ENCODE measurements around the gene PDE3A. TPM values are rescaled to one million over a fixed set of nuclear protein-coding genes. Genes with fewer than 3 reads are reported as not detected.
"Not testable (repeated sequence)": the region's sequence is repeated elsewhere in the genome, so short reads cannot be mapped to it uniquely, and the experiment has no call there.

The PDE3A gene
- total and polyA plus RNA-seq, 7 donors = 6.6 to 90.0 (median 56.8) TPM

DNA sequence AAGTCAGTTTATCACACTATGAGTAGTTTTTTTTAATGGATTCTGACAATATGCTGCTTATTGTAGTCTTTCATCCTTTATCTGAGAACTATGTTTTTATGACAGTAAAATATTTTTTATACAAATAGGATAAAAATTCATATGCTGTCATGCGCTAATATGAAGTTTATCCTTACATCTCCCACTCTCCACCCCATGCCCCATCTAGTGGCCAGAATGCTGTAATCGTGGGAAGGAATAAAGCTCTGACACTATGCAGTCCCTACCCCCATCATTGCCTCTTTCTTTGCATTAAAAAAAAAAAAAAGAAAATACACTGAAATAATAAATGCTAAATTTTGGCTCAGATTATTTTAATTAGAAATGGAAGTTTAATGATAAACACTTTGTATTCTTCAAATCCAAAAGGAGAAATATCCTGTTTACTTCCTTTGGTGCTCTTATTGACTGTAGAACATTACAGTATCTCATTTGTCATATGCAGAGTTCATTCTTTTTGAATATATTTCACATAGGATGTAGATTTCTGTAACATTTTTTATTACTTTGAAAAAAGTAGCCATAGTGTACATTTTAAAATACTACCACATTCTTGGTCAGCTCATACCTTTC lies 180.9 kb downstream of the PDE3A start:
- no peaks in the 10 kb centered on the region for H3K36me3 ChIP-seq
- DNase-seq = peak; percentile 64
- TF ChIP-seq POLR2A (IDR thresholded peaks at IDR 0.05) (no peak), POLR2AphosphoS5 (IDR thresholded peaks at IDR 0.05) (no peak)
- TF ChIP-seq, protein P1, sequence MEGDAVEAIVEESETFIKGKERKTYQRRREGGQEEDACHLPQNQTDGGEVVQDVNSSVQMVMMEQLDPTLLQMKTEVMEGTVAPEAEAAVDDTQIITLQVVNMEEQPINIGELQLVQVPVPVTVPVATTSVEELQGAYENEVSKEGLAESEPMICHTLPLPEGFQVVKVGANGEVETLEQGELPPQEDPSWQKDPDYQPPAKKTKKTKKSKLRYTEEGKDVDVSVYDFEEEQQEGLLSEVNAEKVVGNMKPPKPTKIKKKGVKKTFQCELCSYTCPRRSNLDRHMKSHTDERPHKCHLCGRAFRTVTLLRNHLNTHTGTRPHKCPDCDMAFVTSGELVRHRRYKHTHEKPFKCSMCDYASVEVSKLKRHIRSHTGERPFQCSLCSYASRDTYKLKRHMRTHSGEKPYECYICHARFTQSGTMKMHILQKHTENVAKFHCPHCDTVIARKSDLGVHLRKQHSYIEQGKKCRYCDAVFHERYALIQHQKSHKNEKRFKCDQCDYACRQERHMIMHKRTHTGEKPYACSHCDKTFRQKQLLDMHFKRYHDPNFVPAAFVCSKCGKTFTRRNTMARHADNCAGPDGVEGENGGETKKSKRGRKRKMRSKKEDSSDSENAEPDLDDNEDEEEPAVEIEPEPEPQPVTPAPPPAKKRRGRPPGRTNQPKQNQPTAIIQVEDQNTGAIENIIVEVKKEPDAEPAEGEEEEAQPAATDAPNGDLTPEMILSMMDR (IDR thresholded peaks at IDR 0.05) = peak; percentile 21 to 54 (median 48)
- peaks cover 0 to 40% (median 26%) of the 10 kb centered on the region in 4 donors for H3K4me1 ChIP-seq
- intact Hi-C loops (cut with DNase I) = no loop called here
- peak overlapping the region in 3 of 4 donors; percentile 64 to 67 (median 66) for H3K27ac ChIP-seq
- 32 to 52% methylated on average over 2 of the region's 2 CpGs for WGBS, 2 donors
- no peaks in the 10 kb centered on the region for H3K27me3 ChIP-seq
- H3K4me3 ChIP-seq = no peak overlapping the region
- no peaks in the 10 kb centered on the region for H3K9me3 ChIP-seq

DNA sequence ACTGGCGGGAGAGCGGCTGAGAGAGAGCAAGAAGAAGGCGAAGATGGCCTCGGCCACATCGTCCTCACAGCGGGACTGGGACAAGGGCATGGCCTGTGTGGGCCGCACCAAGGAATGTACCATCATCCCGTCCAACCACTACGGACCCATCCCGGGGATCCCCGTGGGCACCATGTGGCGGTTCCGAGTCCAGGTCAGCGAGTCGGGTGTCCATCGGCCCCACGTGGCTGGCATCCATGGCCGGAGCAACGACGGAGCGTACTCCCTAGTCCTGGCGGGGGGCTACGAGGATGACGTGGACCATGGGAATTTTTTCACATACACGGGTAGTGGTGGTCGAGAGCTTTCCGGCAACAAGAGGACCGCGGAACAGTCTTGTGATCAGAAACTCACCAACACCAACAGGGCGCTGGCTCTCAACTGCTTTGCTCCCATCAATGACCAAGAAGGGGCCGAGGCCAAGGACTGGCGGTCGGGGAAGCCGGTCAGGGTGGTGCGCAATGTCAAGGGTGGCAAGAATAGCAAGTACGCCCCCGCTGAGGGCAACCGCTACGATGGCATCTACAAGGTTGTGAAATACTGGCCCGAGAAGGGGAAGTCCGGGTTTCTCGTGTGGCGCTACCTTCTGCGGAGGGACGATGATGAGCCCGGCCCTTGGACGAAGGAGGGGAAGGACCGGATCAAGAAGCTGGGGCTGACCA lies 183.6 kb downstream of the PDE3A start:
- H3K9me3 ChIP-seq; H3K27ac ChIP-seq; intact Hi-C loops (cut with DNase I); H3K4me3 ChIP-seq; H3K27me3 ChIP-seq; H3K36me3 ChIP-seq: not testable (repeated sequence)
- 97% methylated on average over 48 of the region's 48 CpGs for WGBS, 2 donors
- peak; percentile 63 for DNase-seq
- peaks cover 0 to 34% (median 26%) of the 10 kb centered on the region in 4 donors for H3K4me1 ChIP-seq

DNA sequence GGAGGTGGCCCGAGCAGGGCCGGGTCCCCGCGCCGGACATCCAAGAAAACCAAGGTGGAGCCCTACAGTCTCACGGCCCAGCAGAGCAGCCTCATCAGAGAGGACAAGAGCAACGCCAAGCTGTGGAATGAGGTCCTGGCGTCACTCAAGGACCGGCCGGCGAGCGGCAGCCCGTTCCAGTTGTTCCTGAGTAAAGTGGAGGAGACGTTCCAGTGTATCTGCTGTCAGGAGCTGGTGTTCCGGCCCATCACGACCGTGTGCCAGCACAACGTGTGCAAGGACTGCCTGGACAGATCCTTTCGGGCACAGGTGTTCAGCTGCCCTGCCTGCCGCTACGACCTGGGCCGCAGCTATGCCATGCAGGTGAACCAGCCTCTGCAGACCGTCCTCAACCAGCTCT lies 184.2 kb downstream of the PDE3A start:
- intact Hi-C loops (cut with DNase I); H3K27ac ChIP-seq; H3K9me3 ChIP-seq; DNase-seq; H3K36me3 ChIP-seq; H3K4me3 ChIP-seq; H3K27me3 ChIP-seq: not testable (repeated sequence)
- peaks cover 0 to 30% (median 21%) of the 10 kb centered on the region in 4 donors for H3K4me1 ChIP-seq
- 92 to 96% methylated on average over 22 of the region's 23 CpGs for WGBS, 2 donors

DNA sequence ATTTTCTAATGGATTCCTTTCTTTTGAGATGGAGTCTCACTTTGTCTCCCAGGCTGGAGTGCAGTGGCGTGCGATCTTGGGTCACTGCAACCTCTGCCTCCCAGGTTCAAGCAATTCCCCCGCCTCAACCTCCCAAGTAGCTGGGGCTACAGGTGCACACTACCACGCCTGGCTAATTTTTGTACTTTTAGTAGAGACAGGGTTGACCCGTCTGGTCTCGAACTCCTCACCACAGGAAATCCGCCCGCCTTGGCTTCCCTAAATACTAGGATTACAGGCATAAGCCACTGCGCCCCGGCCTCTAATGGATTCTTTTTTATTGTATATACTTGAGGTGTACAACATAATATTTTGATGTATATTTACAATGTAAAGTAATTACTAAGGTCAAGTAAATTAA lies 186.7 kb downstream of the PDE3A start:
- Histone ChIP-seq H3K36me3 (no peaks in the 10 kb centered on the region), H3K4me3 (no peak overlapping the region), H3K4me1 (peaks cover 0 to 5% (median under 1%) of the 10 kb centered on the region in 4 donors), H3K9me3 (no peaks in the 10 kb centered on the region), H3K27ac (no peak overlapping the region), H3K27me3 (no peaks in the 10 kb centered on the region)
- intact Hi-C loops (cut with DNase I) = no loop called here
- TF ChIP-seq POLR2AphosphoS5 (IDR thresholded peaks at IDR 0.05) (no peak), EP300 (IDR thresholded peaks at IDR 0.05) (no peak), POLR2A (IDR thresholded peaks at IDR 0.05) (no peak)
- TF ChIP-seq, protein P1 (IDR thresholded peaks at IDR 0.05) = no peak
- no peak for DNase-seq
- WGBS, 2 donors = 96 to 97% methylated on average over 10 of the region's 10 CpGs

DNA sequence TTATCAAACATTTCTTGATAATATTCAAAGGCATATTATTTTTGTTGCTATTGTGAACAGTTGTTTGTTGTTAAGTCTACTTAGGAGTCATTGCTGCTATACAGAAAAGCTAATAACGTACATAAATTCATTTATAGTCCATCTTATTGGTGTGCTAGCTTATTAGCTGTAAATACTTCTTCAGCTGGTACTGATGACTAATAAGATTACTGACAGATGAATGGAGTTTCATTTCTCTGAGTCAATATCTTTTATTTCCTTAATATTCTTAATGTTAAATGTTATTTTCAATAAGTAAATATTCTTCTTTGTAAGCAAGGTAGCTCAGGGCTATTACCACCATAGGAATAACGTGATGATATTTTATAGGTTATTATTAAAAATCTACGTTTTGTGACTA lies 187.4 kb downstream of the PDE3A start:
- Histone ChIP-seq H3K4me3 (no peak overlapping the region), H3K4me1 (no peaks in the 10 kb centered on the region), H3K27ac (no peak overlapping the region), H3K36me3 (no peaks in the 10 kb centered on the region), H3K27me3 (no peaks in the 10 kb centered on the region), H3K9me3 (no peaks in the 10 kb centered on the region)
- 81 to 88% methylated on average over 3 of the region's 3 CpGs for WGBS, 2 donors
- TF ChIP-seq POLR2A (IDR thresholded peaks at IDR 0.05) (no peak), EP300 (IDR thresholded peaks at IDR 0.05) (no peak), POLR2AphosphoS5 (IDR thresholded peaks at IDR 0.05) (no peak)
- TF ChIP-seq, protein P1 (IDR thresholded peaks at IDR 0.05) = no peak
- intact Hi-C loops (cut with DNase I) = no loop called here
- no peak for DNase-seq
